Hematopoietic multipotent progenitor cell treated with erythropoietin and hydrocortisone succinate and interleukin-3 and kit ligand, for 17 days (in vitro differentiated cells): Measurements from ENCODE around the gene HBA2.
"Not testable (repeated sequence)": the region's sequence is repeated elsewhere in the genome, so short reads cannot be mapped to it uniquely, and the experiment has no call there.

ENCODE experiments used
- DNase-seq: peaks from one replicate; pipeline ENCODE4 v3.0.0-alpha.2; 2015; ENCODE audit warnings: low spot score

Gene HBA2

DNA sequence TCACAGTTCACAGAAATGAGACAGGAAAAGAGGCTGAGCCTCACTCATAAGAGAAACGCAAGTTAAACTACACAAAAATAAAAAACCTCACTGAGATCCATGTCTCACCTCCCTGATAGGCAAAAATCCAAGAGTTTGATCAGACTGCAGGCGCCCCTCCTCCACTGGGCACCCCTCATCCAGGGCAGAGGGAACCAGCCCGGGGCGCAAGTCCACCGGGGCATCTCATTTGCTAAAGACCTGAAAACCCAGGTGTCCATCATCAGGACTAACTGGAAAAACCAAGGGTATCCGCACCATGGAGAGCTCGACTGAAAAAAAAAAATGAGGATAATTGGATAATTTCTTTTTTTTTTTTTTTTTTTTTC, 17.7 kb upstream of the HBA2 start:
- no peak for DNase-seq

DNA sequence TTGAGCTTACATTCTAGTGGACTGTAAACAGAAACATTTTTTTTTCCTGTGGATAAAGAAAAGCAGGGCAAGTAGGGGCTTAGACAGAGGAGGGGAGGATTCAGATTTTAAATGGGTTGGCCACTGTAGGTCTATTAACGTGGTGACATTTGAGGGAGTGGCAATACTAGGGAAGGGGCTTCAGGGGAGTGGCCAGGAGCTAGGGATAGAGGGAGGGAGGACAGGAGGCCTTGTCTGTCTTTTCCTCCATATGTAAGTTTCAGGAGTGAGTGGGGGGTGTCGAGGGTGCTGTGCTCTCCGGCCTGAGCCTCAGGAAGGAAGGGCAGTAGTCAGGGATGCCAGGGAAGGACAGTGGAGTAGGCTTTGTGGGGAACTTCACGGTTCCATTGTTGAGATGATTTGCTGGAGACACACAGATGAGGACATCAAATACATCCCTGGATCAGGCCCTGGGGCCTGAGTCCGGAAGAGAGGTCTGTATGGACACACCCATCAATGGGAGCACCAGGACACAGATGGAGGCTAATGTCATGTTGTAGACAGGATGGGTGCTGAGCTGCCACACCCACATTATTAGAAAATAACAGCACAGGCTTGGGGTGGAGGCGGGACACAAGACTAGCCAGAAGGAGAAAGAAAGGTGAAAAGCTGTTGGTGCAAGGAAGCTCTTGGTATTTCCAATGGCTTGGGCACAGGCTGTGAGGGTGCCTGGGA, 13.4 kb upstream of the HBA2 start:
- DNase-seq: peak; percentile 29

DNA sequence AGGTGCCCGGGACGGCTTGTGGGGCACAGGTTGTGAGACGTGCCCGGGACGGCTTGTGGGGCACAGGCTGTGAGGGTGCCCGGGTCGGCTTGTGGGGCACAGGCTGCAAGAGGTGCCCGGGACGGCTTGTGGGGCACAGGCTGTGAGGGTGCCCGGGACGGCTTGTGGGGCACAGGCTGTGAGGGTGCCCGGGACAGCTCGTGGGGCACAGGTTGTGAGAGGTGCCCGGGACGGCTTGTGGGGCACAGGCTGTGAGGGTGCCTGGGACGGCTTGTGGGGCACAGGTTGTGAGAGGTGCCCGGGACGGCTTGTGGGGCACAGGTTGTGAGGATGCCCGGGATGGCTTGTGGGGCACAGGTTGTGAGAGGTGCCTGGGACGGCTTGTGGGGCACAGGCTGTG, 12.4 kb upstream of the HBA2 start:
- not testable (repeated sequence) for DNase-seq

DNA sequence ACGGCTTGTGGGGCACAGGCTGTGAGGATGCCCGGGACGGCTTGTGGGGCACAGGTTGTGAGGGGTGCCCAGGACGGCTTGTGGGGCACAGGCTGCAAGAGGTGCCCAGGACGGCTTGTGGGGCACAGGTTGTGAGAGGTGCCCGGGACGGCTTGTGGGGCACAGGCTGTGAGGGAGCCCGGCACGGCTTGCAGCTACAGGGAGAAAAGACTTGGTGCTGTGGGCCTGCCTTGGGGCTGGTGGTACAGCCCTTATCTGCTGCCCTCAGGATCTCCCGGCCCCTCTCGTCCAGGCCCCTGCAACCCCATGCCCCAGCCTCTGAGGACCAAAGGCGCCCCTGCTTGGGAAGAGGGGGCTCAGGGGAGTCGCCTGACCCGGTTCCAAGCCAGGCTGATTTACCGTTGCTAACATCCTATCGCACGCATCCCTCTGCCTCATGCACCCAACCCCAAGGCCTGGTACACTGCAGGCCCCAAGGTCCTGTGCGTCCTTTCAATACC, 11.9 kb upstream of the HBA2 start:
- DNase-seq: no peak

DNA sequence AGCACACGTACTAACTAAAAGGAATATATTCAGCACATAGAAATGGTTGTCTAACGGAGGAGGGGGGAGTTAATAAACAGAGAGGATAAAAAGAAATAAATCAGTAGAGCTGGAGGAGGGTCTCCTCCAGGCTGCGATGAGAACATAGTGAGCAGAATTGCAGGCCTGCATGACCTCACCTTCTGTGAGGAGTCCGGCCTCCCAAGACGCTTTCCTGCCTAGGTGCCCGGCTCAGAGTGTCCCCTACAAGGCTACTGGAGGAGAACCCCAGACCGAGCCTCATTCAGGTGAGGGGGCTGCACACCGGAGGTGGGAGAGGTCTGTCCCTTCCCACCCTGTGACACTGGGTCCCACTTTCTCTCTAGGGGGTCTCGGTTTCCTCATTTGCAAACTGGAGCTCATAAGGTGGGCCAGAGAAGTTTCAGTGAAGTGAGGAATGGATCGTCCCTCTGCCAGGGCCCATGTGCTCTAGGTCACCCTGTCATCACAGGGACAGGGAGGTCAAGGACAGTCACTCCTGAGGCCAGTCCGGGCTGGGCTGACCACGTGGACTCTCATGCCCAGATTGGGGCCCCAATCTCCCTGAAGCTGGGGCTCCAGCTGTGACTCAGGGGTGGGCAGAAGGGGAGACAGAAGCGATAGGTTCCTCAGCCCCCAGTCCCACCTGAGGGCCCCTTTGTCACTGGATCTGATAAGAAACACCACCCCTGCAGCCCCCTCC, 10.2 kb upstream of the HBA2 start:
- peak; percentile 5 for DNase-seq

DNA sequence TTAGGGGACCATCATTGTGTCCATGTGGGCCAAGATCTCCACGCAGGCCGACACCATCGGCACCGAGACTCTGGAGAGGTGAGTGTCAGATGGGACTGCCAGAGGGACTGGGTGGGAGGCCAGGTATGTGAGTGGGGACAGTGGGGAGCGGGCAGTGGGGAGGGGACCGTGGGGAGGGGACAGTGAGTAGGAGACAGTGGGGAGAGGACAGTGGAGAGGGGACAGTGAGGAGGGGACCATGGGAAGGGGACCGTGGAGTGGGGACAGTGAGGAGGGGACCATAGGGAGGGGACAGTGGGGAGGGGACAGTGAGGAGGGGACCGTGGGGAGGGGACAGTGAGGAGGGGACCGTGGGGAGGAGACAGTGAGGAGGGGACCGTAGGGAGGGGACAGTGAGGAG, 9.5 kb upstream of the HBA2 start:
- DNase-seq: not testable (repeated sequence)

DNA sequence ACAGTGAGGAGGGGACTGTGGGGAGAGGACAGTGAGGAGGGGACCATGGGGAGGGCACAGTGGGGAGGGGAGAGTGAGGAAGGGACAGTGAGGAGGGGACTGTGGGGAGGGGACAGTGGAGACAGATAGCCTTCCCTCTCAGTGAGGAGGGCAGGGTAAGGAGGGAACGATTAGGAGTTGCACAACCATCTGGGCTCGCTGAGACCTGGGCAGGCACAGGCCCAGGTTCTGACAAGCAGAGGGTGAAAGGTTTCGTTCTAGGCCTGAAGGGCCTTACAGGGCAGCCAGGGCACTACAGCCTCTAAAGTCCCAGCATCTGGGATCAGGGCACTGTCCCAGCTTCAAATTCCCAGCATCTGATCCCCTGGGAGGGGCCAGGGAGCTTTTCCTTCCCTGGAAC, 9.0 kb upstream of the HBA2 start:
- not testable (repeated sequence) for DNase-seq

DNA sequence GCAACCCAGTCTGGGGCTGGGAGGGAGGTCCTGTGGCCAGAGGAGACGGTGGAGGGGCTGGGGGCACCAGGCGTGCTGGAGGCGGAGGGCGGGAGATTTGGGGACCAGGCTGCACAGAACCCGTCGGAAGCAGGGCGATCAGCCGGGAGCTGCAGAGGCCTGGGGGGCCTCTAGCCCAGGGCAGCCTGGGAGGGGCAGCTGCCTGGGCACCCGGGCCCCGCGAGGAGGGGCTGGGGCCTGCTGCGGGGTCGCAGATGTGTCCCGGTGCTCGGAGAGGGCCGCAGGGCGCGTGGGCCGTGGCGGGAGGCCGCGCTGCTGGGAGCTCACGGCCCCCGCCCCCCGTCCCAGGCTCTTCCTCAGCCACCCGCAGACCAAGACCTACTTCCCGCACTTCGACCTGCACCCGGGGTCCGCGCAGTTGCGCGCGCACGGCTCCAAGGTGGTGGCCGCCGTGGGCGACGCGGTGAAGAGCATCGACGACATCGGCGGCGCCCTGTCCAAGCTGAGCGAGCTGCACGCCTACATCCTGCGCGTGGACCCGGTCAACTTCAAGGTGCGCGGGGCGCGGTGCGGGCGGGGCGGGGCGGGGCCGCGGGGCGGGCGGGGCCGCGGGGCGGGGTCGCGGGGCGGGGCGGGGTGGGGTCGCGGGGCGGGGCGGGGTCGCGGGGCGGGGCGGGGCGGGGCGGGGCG, 8.4 kb upstream of the HBA2 start:
- DNase-seq: not testable (repeated sequence)

DNA sequence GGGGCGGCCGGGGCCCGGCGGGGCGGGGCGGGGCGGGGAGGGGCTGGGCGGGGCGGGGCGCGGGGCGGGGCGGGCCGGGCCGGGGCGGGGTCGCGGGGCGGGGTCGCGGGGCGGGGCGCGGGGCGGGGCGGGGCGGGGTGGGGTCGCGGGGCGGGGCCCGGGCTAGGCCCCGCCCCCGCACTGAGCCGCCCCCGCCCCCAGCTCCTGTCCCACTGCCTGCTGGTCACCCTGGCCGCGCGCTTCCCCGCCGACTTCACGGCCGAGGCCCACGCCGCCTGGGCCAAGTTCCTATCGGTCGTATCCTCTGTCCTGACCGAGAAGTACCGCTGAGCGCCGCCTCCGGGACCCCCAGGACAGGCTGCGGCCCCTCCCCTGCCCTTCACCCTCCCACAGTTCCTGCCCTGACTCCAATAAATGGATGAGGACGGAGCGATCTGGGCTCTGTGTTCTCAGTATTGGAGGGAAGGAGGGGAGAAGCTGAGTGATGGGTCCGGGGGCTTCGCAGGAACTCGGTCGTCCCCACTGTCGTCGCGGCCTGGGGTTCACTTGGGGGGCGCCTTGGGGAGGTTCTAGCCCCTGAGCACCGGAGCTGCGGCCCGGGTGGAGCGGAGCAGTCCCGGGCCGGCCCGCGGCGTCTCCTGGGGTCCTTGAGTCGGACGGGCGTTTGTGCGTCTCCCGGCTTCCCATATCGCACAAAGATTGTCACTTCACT, 7.7 kb upstream of the HBA2 start:
- DNase-seq: peak; percentile 61

DNA sequence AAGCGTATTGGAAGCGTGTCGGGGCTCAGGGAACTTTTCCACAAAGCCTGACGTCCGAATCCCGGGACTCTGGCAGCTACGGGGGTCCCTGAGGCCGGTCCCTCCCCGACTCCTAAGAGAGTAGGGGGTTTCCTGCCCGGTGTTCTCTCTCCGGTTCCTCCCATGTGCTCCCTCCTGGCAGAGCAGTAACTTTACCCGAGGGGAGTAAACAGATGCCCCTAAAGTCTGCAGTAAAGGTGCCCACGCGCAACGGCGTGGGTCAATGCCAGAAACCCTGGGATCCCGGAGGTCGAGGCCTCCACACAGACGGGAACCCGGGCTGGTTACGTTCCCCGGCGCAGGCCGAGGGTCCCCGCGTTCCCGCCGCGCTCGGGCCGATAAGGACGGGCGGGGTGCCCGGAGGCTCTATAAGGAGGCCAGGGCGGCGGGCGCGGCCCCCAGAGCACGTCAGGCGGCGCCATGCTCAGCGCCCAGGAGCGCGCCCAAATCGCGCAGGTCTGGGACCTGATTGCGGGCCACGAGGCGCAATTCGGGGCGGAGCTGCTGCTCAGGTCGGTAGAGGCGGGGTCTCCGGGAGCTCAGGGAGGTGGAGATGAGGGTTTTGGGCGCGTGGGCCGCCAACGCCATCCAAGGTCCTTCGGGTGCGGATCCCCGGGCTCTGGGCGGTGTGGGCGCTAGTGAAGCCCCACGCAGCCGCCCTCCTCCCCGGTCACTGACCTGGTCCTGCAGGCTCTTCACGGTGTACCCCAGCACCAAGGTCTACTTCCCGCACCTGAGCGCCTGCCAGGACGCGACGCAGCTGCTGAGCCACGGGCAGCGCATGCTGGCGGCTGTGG, 6.9 kb upstream of the HBA2 start, which contains the start of gene HBM:
HBM (plus strand) TSS at position 440 of the 836 bp plus-strand sequence; CDS start at position 460, 20 bp downstream.
- DNase-seq: peak; percentile 81

DNA sequence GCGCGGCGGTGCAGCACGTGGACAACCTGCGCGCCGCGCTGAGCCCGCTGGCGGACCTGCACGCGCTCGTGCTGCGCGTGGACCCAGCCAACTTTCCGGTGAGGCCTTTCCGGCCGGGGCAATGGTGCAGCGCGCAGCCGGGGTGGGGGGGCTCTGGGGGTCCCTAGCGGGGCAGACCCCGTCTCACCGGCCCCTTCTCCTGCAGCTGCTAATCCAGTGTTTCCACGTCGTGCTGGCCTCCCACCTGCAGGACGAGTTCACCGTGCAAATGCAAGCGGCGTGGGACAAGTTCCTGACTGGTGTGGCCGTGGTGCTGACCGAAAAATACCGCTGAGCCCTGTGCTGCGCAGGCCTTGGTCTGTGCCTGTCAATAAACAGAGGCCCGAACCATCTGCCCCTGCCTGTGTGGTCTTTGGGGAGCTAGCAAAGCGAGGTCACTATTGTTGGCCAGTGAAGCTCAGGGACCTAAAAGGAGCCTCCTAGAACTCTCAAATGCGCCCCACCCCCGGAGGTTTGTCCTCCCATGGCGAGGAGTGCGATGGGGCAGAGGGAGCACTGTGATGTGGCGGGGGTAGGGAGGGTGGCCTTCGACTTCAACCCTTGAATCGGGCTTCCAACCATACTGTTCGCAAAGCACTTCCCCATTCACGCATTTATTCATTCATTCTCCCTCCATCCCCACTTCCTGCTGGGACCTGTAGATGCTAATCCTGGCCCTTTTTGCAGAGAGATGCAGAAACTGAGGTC, 6.1 kb upstream of the HBA2 start:
- peak; percentile 53 for DNase-seq

DNA sequence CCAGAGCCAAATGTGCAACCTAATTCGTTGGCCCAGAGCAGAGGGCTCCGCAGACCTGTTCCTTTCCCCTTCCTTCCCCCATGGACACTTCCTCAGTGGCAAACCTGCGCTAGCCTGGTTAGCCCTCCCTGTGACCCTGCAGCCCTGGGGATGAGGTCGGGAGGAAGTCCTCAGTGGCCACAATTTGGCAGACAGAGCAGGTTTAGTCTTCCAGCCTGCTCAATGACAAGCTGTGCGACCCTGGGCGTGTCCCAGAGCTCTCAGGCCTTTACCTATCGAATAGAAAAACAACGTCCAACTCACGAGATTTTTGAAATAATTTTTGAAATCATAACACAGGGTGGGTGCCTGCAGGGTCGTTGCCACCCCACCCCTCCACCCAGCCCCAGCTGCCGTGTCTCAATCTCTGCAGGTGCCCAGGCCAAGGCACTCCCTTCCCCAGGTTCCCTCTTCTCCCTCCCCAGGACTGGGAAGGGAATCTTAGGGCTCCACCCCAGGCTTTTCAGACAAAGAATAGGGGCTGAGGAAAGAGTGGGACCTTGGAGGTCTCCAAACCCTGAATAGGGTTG, 5.5 kb upstream of the HBA2 start:
- DNase-seq: peak; percentile 68

DNA sequence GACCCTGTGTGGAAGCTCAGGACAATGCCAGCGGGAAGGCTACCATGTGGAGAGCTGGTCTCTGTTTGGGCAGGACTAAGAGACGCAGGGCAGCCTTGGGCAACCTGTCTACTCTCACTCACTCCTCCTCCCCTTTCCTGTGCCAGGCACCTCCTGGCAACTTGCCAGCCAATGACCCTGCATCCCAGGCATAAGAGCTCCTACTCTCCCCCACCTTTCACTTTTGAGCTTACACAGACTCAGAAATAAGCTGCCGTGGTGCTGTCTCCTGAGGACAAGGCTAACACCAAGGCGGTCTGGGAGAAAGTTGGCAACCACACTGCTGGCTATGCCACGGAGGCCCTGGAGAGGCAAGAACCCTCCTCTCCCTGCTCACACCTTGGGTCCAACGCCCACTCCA, 4.3 kb upstream of the HBA2 start:
- peak; percentile 93 for DNase-seq

DNA sequence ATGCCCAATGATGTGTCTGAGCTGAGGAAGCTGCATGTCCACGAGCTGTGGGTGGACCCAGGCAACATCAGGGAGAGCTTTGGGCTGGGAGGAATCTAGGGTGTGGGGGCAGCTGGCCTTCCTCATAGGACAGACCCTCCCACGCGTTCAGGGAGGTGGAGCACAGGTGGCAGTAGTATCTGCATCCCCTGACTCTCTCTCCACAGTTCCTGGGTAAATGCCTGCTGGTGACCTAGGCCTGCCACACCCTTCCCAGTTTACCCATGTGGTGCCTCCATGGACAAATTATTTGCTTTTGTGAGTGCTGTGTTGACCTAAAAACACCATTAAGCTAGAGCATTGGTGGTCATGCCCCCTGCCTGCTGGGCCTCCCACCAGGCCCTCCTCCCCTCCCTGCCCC, 3.7 kb upstream of the HBA2 start:
- DNase-seq: peak; percentile 73

DNA sequence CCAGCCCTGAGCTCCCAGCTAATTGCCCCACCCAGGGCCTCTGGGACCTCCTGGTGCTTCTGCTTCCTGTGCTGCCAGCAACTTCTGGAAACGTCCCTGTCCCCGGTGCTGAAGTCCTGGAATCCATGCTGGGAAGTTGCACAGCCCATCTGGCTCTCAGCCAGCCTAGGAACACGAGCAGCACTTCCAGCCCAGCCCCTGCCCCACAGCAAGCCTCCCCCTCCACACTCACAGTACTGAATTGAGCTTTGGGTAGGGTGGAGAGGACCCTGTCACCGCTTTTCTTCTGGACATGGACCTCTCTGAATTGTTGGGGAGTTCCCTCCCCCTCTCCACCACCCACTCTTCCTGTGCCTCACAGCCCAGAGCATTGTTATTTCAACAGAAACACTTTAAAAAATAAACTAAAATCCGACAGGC, 2.6 kb upstream of the HBA2 start:
- peak; percentile 79 for DNase-seq

DNA sequence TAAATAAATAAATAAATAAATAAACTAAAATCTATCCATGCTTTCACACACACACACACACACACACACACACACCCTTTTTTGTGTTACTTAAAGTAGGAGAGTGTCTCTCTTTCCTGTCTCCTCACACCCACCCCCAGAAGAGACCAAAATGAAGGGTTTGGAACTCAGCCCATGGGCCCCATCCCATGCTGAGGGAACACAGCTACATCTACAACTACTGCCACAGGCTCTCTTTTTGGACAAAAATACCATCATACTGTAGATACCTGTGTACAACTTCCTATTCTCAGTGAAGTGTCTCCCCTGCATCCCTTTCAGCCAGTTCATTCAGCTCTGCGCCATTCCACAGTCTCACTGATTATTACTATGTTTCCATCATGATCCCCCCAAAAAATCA, 1.9 kb upstream of the HBA2 start:
- peak; percentile 61 for DNase-seq

DNA sequence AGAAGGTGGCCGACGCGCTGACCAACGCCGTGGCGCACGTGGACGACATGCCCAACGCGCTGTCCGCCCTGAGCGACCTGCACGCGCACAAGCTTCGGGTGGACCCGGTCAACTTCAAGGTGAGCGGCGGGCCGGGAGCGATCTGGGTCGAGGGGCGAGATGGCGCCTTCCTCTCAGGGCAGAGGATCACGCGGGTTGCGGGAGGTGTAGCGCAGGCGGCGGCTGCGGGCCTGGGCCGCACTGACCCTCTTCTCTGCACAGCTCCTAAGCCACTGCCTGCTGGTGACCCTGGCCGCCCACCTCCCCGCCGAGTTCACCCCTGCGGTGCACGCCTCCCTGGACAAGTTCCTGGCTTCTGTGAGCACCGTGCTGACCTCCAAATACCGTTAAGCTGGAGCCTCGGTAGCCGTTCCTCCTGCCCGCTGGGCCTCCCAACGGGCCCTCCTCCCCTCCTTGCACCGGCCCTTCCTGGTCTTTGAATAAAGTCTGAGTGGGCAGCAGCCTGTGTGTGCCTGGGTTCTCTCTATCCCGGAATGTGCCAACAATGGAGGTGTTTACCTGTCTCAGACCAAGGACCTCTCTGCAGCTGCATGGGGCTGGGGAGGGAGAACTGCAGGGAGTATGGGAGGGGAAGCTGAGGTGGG, 657 bp downstream of the HBA2 start:
- DNase-seq: peak; percentile 82

DNA sequence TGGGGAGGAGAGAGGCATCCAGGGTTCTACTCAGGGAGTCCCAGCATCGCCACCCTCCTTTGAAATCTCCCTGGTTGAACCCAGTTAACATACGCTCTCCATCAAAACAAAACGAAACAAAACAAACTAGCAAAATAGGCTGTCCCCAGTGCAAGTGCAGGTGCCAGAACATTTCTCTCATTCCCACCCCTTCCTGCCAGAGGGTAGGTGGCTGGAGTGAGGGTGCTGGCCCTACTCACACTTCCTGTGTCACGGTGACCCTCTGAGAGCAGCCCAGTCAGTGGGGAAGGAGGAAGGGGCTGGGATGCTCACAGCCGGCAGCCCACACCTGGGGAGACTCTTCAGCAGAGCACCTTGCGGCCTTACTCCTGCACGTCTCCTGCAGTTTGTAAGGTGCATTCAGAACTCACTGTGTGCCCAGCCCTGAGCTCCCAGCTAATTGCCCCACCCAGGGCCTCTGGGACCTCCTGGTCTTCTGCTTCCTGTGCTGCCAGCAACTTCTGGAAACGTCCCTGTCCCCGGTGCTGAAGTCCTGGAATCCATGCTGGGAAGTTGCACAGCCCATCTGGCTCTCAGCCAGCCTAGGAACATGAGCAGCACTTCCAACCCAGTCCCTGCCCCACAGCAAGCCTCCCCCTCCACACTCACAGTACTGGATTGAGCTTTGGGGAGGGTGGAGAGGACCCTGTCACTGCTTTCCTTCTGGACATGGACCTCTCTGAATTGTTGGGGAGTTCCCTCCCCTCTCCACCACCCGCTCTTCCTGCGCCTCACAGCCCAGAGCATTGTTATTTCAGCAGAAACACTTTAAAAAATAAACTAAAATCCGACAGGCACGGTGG, 1.5 kb downstream of the HBA2 start:
- peak; percentile 93 for DNase-seq
